Measurements from ENCODE around the gene CHRM5. TPM values are rescaled to one million over a fixed set of nuclear protein-coding genes. Genes with fewer than 3 reads are reported as not detected.

CHRM5 gene
- total and polyA plus RNA-seq, 2 experiments from 2014 or later = 0.05 to 0.43 TPM

DNA sequence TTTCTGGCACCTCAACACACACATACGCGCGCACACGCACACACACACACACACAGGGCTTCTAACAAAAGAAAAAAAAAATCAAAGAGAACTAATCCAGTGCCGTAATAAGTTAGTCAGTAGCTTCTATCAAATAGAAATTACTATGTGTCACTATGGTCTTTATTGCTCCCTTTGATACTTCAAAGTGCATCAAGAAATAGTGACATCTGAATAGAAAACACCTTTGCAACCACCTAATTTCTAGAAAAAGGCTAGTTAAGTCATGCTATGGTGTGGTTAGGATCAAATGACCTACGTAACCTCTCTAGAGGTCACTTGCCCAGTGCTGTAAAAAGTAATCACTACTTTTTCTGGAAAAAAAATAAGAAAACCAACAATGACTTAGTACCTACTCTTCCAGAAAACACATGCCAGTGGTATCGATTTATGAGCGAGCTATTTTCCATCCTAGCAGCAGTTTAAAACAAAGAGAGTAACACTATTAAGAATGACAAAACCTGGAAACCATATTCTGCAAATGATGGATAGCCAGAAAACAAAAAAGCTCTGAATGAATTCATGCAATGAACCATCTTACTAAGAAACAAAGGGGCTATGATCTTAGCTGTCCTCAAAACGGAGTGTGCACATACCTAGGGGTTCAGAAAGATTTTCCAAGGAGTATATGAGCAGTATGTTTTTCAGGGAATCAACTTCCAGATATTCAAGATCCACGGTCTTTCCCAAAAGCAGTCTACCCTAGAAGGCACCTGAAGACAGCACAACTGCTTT lies 63.9 kb downstream of the CHRM5 start:
- no peak overlapping the region for H2AFZ ChIP-seq
- H3K9ac ChIP-seq = no peak overlapping the region
- H3F3A ChIP-seq (ENCODE audit: insufficient read depth) = no peaks in the 10 kb centered on the region
- H3K27me3 ChIP-seq (replicated peaks; ENCODE audit: insufficient read depth) = no peaks in the 10 kb centered on the region
- TF ChIP-seq EZH2 (IDR thresholded peaks at IDR 0.05; ENCODE audit: insufficient read depth, poor library complexity, severe bottlenecking) (no peak), EZH2phosphoT487 (IDR thresholded peaks at IDR 0.05; ENCODE audit: insufficient read depth, low read depth) (no peak)
- 88 to 90% methylated on average over 10 of the region's 10 CpGs for WGBS, 2 experiments (ENCODE audit: low coverage in 1 of 2, low lambda C conversion rate in 2 of 2, missing lambda C conversion rate in 2 of 2)
- H3K79me2 ChIP-seq (ENCODE audit: insufficient read depth) = peaks cover 93% of the 10 kb centered on the region
- in situ Hi-C loops (cut with MboI) = no loop called here
- no peaks in the 10 kb centered on the region for H4K20me1 ChIP-seq (ENCODE audit: insufficient read depth)
- 0 out of 2 replicates have a peak, but pooled peaks cover 17% of the 10 kb centered on the region for H3K4me1 ChIP-seq (ENCODE audit: insufficient read depth)
- H3K9me2 ChIP-seq (ENCODE audit: insufficient read depth) = no peaks in the 10 kb centered on the region
- H3K36me3 ChIP-seq (ENCODE audit: low read depth) = no peaks in the 10 kb centered on the region
- H3K9me3 ChIP-seq (ENCODE audit: low read depth) = no peaks in the 10 kb centered on the region
- H3K4me3 ChIP-seq = no peak overlapping the region
- no peak overlapping the region for H3K27ac ChIP-seq
- DNase-seq = no peak
- no peak overlapping the region for H3K4me2 ChIP-seq (ENCODE audit: unreplicated experiment)

DNA sequence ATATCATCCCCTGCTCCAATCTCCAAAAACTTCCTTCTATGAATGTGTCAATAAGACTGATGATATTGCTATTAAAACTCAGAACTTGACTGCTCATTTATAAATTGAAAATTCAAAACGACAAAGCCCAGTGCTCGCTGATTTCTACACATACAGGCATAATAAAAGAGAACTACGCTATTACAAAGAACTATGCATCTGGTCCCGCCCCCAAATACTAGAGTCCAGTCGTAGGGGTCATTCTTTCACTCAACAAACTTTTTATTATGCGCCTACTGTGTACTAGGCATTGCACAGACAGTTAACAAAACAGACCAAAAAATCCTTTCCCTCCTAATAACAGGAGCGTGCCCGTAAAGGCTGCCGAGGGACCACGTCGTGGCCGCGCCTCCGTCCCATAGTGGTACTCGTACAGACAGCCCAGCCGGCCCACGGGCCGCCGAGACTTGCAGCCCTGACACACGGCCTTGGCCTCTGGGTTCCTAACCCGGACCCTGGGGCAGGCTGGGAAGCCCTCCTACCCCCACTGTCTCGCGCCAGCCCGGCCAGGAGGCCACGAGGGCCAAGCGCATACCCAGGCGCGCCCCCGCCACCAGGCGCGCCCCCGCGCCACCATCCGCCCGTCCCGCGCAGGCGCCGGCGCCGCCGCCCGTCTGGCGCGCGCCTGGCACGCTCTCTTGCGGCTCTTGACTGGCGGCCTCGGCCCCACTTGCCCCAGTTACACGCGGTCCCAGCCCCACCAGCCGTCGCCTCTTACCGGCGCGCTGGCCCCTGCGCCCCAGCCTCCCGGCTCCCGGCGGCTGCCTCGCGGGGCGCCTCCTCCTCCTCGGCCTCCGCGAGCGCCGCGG lies 70.0 kb downstream of the CHRM5 start:
- Histone ChIP-seq H3K9ac (peak overlapping the region; percentile 92), H3K36me3 (ENCODE audit: low read depth) (no peaks in the 10 kb centered on the region), H3K79me2 (ENCODE audit: insufficient read depth) (peaks cover 47% of the 10 kb centered on the region), H3K4me1 (ENCODE audit: insufficient read depth) (peaks cover 19% of the 10 kb centered on the region; the same call in 1 of the 2 replicates), H3F3A (ENCODE audit: insufficient read depth) (peaks cover 5% of the 10 kb centered on the region), H3K27ac (peak overlapping the region; percentile 81), H3K9me2 (ENCODE audit: insufficient read depth) (no peaks in the 10 kb centered on the region), H3K9me3 (ENCODE audit: low read depth) (no peaks in the 10 kb centered on the region), H3K4me3 (peak overlapping the region; percentile 99), H3K27me3 (replicated peaks; ENCODE audit: insufficient read depth) (no peaks in the 10 kb centered on the region), H3K4me2 (ENCODE audit: unreplicated experiment) (peak overlapping the region; percentile 93), H4K20me1 (ENCODE audit: insufficient read depth) (no peaks in the 10 kb centered on the region), H2AFZ (peak overlapping the region; percentile 98)
- in situ Hi-C loops (cut with MboI) = no loop called here
- DNase-seq = peak; percentile 89
- WGBS, 2 experiments (ENCODE audit: low coverage in 1 of 2, low lambda C conversion rate in 2 of 2, missing lambda C conversion rate in 2 of 2) = 0% methylated on average over 28 to 52 of the region's 70 CpGs
- TF ChIP-seq EZH2phosphoT487 (IDR thresholded peaks at IDR 0.05; ENCODE audit: insufficient read depth, low read depth) (no peak), EZH2 (IDR thresholded peaks at IDR 0.05; ENCODE audit: insufficient read depth, poor library complexity, severe bottlenecking) (no peak)

DNA sequence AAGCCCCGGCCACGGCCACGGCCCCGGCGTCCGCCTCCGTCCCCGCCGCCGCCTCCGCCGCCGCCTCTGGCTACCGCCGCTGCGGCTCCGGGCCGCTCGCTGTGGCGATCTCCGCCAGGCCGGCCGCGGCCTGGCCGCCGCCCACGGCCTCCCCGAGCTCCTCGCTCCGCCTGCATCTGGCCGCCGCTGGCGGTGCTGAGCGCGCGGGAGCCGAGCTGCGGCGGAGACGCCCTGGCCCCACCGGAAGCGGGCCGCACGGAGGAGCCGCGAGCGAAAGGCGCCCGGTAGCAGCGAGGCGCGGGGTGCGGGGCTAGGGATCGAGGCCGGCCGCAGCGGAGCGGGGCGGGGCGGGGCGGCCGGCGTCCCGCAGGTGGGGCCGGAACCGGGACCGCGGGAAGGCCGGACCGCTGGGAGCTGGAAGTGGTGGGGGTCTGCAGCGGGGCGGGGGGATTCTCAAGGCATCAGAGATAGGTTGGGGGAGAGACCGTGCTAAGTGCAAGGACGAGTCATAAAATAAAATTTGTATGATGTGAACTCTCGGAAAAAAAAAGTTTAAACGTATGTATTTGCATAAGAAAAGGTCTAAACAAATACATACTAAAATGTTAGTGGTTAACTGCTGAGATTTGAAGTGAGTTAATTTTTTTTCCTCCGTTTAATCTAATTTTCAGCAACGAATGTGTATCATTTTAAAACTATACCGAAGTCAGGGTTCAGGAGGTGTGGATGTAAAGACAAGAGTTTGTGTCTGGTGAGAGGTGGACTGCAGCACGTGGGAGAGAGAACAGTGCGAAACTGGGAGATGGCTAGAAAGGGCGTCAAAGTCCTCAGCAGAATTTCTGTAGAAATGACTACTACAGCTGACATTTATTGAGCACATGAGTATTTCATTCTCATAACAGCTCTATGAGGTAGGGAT lies 70.8 kb downstream of the CHRM5 start, which contains the start of gene AVEN:
TSS of gene AVEN (minus strand) at position 334 of the 919 bp plus-strand sequence. CDS start at position 176, 158 bp downstream.
- peak within 1 kb of the TSS; percentile 99 for H3K4me3 ChIP-seq
- peak within 1 kb of the TSS; percentile 93 for H3K4me2 ChIP-seq (ENCODE audit: unreplicated experiment)
- no peaks in the 10 kb centered on the region for H3K9me2 ChIP-seq (ENCODE audit: insufficient read depth)
- peaks cover 5% of the 10 kb centered on the region for H3F3A ChIP-seq (ENCODE audit: insufficient read depth)
- 1 to 2% methylated on average over 33 to 72 of the region's 82 CpGs for WGBS, 2 experiments (ENCODE audit: low coverage in 1 of 2, low lambda C conversion rate in 2 of 2, missing lambda C conversion rate in 2 of 2)
- peaks cover 19% of the 10 kb centered on the region; the same call in 1 of the 2 replicates for H3K4me1 ChIP-seq (ENCODE audit: insufficient read depth)
- TF ChIP-seq EZH2phosphoT487 (IDR thresholded peaks at IDR 0.05; ENCODE audit: insufficient read depth, low read depth) (no peak), EZH2 (IDR thresholded peaks at IDR 0.05; ENCODE audit: insufficient read depth, poor library complexity, severe bottlenecking) (no peak)
- in situ Hi-C loops (cut with MboI) = no loop called here
- no peaks in the 10 kb centered on the region for H3K36me3 ChIP-seq (ENCODE audit: low read depth)
- no peaks in the 10 kb centered on the region for H3K27me3 ChIP-seq (replicated peaks; ENCODE audit: insufficient read depth)
- H3K27ac ChIP-seq = peak within 1 kb of the TSS; percentile 81
- H2AFZ ChIP-seq = peak within 1 kb of the TSS; percentile 98
- peaks cover 38% of the 10 kb centered on the region for H3K79me2 ChIP-seq (ENCODE audit: insufficient read depth)
- H3K9ac ChIP-seq = peak within 1 kb of the TSS; percentile 92
- no peaks in the 10 kb centered on the region for H3K9me3 ChIP-seq (ENCODE audit: low read depth)
- peak; percentile 83 for DNase-seq
- H4K20me1 ChIP-seq (ENCODE audit: insufficient read depth) = no peaks in the 10 kb centered on the region
